H1 (cell line): ENCODE results near the gene MACC1. TPM values are rescaled to one million over a fixed set of nuclear protein-coding genes. Genes with fewer than 3 reads are reported as not detected.

Experiments
- CTCF ChIA-PET: fragments of 300-600 bp; sonication (Branson Sonifier 250); formaldehyde crosslinking; loops from one replicate; lab custom pipeline; 2021; ENCODE audit not compliant: partially characterized antibody; lab: Charles Lee
- POLR2A ChIA-PET: fragments of 300-600 bp; sonication (Branson Sonifier 250); formaldehyde crosslinking; loops from one replicate; lab custom pipeline; 2021; ENCODE audit warnings: inconsistent platforms; ENCODE audit not compliant: partially characterized antibody; lab: Charles Lee
- DNase-seq, 2 experiments: peaks; one replicate each; pipeline versions ENCODE4 v3.0.0 to v3.0.0-alpha.2; 2010 to 2022; ENCODE audit warnings: low spot score in 2 of 2, low read depth in 1 of 2, mixed read lengths in 1 of 2
- FAIRE-seq: peaks from 2 replicates; lab custom pipeline; 2011; peaks lifted over from hg19 to GRCh38; lab: Jason Lieb, UNC
- H2AFZ ChIP-seq: 2 replicates; pipeline ENCODE4 v1.8.1; 2012; ENCODE audit warnings: low read length, inconsistent platforms
- H2AK5ac ChIP-seq: 2 replicates; pipeline ENCODE4 v1.6.1; 2013; ENCODE audit warnings: low read depth, low read length
- H2BK120ac ChIP-seq: replicated peaks from 2 replicates; pipeline ENCODE3; 2013; ENCODE audit warnings: low read depth, low read length, inconsistent platforms
- H2BK12ac ChIP-seq: 2 replicates; pipeline ENCODE4 v1.6.1; 2013; ENCODE audit warnings: low read depth, low read length
- H2BK15ac ChIP-seq: 2 replicates; pipeline ENCODE4 v1.6.1; 2013; ENCODE audit warnings: low read length
- H2BK20ac ChIP-seq: 2 replicates; pipeline ENCODE4 v1.6.1; 2013; ENCODE audit warnings: low read length
- H2BK5ac ChIP-seq: 2 replicates; pipeline ENCODE4 v1.6.1; 2013; ENCODE audit warnings: low read depth, low read length
- H3K14ac ChIP-seq: 2 replicates; pipeline ENCODE4 v1.6.1; 2013; ENCODE audit warnings: inconsistent platforms; ENCODE audit not compliant: insufficient read length
- H3K18ac ChIP-seq: 2 replicates; pipeline ENCODE4 v1.6.1; 2013; ENCODE audit warnings: low read length; ENCODE audit errors: extremely low read depth
- H3K23ac ChIP-seq: 2 replicates; pipeline ENCODE4 v1.6.1; 2013; ENCODE audit warnings: inconsistent platforms; ENCODE audit not compliant: insufficient read length
- H3K23me2 ChIP-seq: 2 replicates; pipeline ENCODE4 v1.6.1; 2013; ENCODE audit warnings: low read depth, low read length
- H3K27ac ChIP-seq: 2 replicates; pipeline ENCODE4 v1.6.1; 2011; ENCODE audit warnings: low read depth, low read length, inconsistent platforms
- H3K27me3 ChIP-seq, 4 experiments: replicated peaks in 1 of 4; 1 replicate in 1 of 4; 2 replicates in 3 of 4; pipeline versions ENCODE4 v1.6.1 to v1.8.1; 2011 to 2013; ENCODE audit warnings: low read length in 3 of 4, mild to moderate bottlenecking in 3 of 4, inconsistent platforms in 2 of 4, mixed read lengths in 2 of 4, moderate library complexity in 1 of 4; ENCODE audit not compliant: control insufficient read depth in 3 of 4, insufficient read depth in 3 of 4; ENCODE audit errors: extremely low read depth in 1 of 4
- H3K36me3 ChIP-seq, 4 experiments: 2 replicates each; pipeline versions ENCODE4 v1.6.1 to v1.8.1; 2011 to 2013; ENCODE audit warnings: mild to moderate bottlenecking in 4 of 4, low read length in 3 of 4, moderate library complexity in 2 of 4, control low read depth in 1 of 4, inconsistent platforms in 1 of 4; ENCODE audit not compliant: insufficient read depth in 4 of 4, control insufficient read depth in 2 of 4
- H3K4ac ChIP-seq: replicated peaks from 2 replicates; pipeline ENCODE3; 2013; ENCODE audit warnings: low read length, low read depth, mixed read lengths, inconsistent platforms; ENCODE audit not compliant: insufficient read length
- H3K4me1 ChIP-seq, 4 experiments: replicated peaks in 1 of 4; 1 replicate in 1 of 4; 2 replicates in 3 of 4; pipeline versions ENCODE4 v1.6.1 to v1.8.1; 2011 to 2013; ENCODE audit warnings: low read length in 3 of 4, inconsistent platforms in 2 of 4, mixed read lengths in 1 of 4; ENCODE audit not compliant: insufficient read depth in 4 of 4, control insufficient read depth in 3 of 4
- H3K4me2 ChIP-seq, 2 experiments: 2 replicates each; pipeline versions ENCODE4 v1.6.1 to v1.8.1; 2011 to 2013; ENCODE audit warnings: low read depth in 2 of 2, low read length in 2 of 2, control low read depth in 1 of 2, inconsistent platforms in 1 of 2, mild to moderate bottlenecking in 1 of 2; ENCODE audit not compliant: insufficient read depth in 1 of 2
- H3K4me3 ChIP-seq, 4 experiments: fragments of 200-600, 300-600 bp in 1 of 4; sonication (generic), shearing (Covaris generic), sonication (Bioruptor Twin) in 1 of 4; 2 replicates each; pipeline versions ENCODE4 v1.5.1 to v1.8.1; 2011 to 2016; ENCODE audit warnings: low read length in 4 of 4, low read depth in 3 of 4, control low read depth in 2 of 4, inconsistent platforms in 2 of 4, mild to moderate bottlenecking in 2 of 4, mixed read lengths in 1 of 4, moderate library complexity in 1 of 4; ENCODE audit not compliant: insufficient read depth in 2 of 4; ENCODE audit errors: extremely low read depth in 1 of 4
- H3K56ac ChIP-seq: replicated peaks from 2 replicates; pipeline ENCODE3; 2013; ENCODE audit warnings: low read depth, mild to moderate bottlenecking, mixed read lengths, low read length, inconsistent platforms; ENCODE audit not compliant: insufficient read length
- H3K79me1 ChIP-seq: 2 replicates; pipeline ENCODE4 v1.6.1; 2013; ENCODE audit warnings: low read depth, low read length, control low read depth
- H3K79me2 ChIP-seq, 2 experiments: 2 replicates each; pipeline versions ENCODE4 v1.6.1 to v1.8.1; 2012 to 2013; ENCODE audit warnings: low read length in 2 of 2, mild to moderate bottlenecking in 2 of 2, inconsistent platforms in 1 of 2; ENCODE audit not compliant: insufficient read depth in 2 of 2, control insufficient read depth in 1 of 2
- H3K9ac ChIP-seq, 4 experiments: replicated peaks in 1 of 4; 1 replicate in 1 of 4; 2 replicates in 3 of 4; pipeline versions ENCODE4 v1.6.1 to v1.8.1; 2011 to 2013; ENCODE audit warnings: low read depth in 3 of 4, low read length in 3 of 4, control low read depth in 2 of 4, mild to moderate bottlenecking in 2 of 4, moderate library complexity in 2 of 4, inconsistent platforms in 1 of 4; ENCODE audit errors: extremely low read depth in 1 of 4
- H3K9me3 ChIP-seq, 2 experiments: 2 replicates each; pipeline versions ENCODE4 v1.6.1 to v1.8.1; 2012 to 2013; ENCODE audit warnings: mild to moderate bottlenecking in 2 of 2, moderate library complexity in 2 of 2, control low read depth in 1 of 2, inconsistent platforms in 1 of 2, low read depth in 1 of 2, low read length in 1 of 2, mixed read lengths in 1 of 2; ENCODE audit not compliant: insufficient read depth in 2 of 2
- H4K20me1 ChIP-seq, 2 experiments: replicated peaks in 1 of 2; 2 replicates each; pipeline versions ENCODE3 to v1.8.1; 2011 to 2013; ENCODE audit warnings: inconsistent platforms in 2 of 2, low read length in 2 of 2, mild to moderate bottlenecking in 1 of 2; ENCODE audit not compliant: insufficient read depth in 2 of 2, control insufficient read depth in 1 of 2
- H4K5ac ChIP-seq: 2 replicates; pipeline ENCODE4 v1.6.1; 2013; ENCODE audit warnings: low read length, low read depth, mixed read lengths, inconsistent platforms; ENCODE audit not compliant: insufficient read length
- H4K8ac ChIP-seq: 2 replicates; pipeline ENCODE4 v1.8.0; 2013; ENCODE audit warnings: mild to moderate bottlenecking, moderate library complexity, low read length, inconsistent platforms; ENCODE audit not compliant: insufficient read depth; ENCODE audit errors: extremely low read depth
- H4K91ac ChIP-seq: replicated peaks from 2 replicates; pipeline ENCODE3; 2013; ENCODE audit warnings: low read length, mixed read lengths, inconsistent platforms; ENCODE audit not compliant: insufficient read length
- ASH2L ChIP-seq: fragments of 200-600, 300-600 bp; sonication (generic); IDR thresholded peaks from one replicate; pipeline ENCODE4 v1.7.1; 2017; ENCODE audit warnings: low read length
- BACH1 ChIP-seq: IDR thresholded peaks from 2 replicates; pipeline ENCODE4 v1.6.1; 2012; ENCODE audit warnings: low read length, improper control_type of control experiment
- CEBPB ChIP-seq: IDR thresholded peaks from 2 replicates; pipeline ENCODE4 v1.6.1; 2012; ENCODE audit warnings: low read depth, low read length
- EP300 ChIP-seq, 2 experiments: IDR thresholded peaks; 1 replicate in 1 of 2; 2 replicates in 1 of 2; pipeline ENCODE4 v1.6.1; 2011 to 2012; ENCODE audit warnings: low read depth in 2 of 2, low read length in 2 of 2, mild to moderate bottlenecking in 2 of 2, borderline replicate concordance in 1 of 2, inconsistent platforms in 1 of 2, moderate library complexity in 1 of 2
- JUND ChIP-seq: IDR thresholded peaks from 2 replicates; pipeline ENCODE4 v1.6.1; 2011; ENCODE audit warnings: mild to moderate bottlenecking, improper control_type of control experiment, low read length
- RAD21 ChIP-seq, 2 experiments: IDR thresholded peaks in 1 of 2; conservative IDR thresholded peaks in 1 of 2; 2 replicates each; pipeline ENCODE4 v1.6.1; 2011; ENCODE audit warnings: low read depth in 2 of 2, low read length in 2 of 2, improper control_type of control experiment in 1 of 2, inconsistent platforms in 1 of 2, mild to moderate bottlenecking in 1 of 2, moderate library complexity in 1 of 2
- RBBP5 ChIP-seq: IDR thresholded peaks from 2 replicates; pipeline ENCODE4 v1.7.1; 2012; ENCODE audit warnings: low read depth, mild to moderate bottlenecking, inconsistent platforms, low read length, moderate library complexity, borderline replicate concordance
- SIX5 ChIP-seq: IDR thresholded peaks from 2 replicates; pipeline ENCODE4 v1.6.1; 2011; ENCODE audit warnings: mild to moderate bottlenecking, low read depth, low read length
- SP1 ChIP-seq: IDR thresholded peaks from 2 replicates; pipeline ENCODE4 v1.6.1; 2011; ENCODE audit warnings: low read depth, low read length
- SP4 ChIP-seq: IDR thresholded peaks from 2 replicates; pipeline ENCODE4 v1.6.1; 2012; ENCODE audit warnings: low read length, inconsistent platforms
- WGBS, 2 experiments: shearing (Covaris generic) in 1 of 2; methylation state at CpG; one replicate each; pipeline versions ENCODE4 v1.1.6 to v1.1.7; 2013 to 2015; ENCODE audit warnings: low lambda C conversion rate in 2 of 2, mixed read lengths in 2 of 2, inconsistent platforms in 1 of 2, low coverage in 1 of 2, missing lambda C conversion rate in 1 of 2; ENCODE audit not compliant: insufficient replicate concordance in 2 of 2, insufficient coverage in 1 of 2, insufficient read length in 1 of 2; ENCODE audit errors: extremely low coverage in 1 of 2, missing lambda C conversion rate in 1 of 2; 5-methylcytosine and 5-hydroxymethylcytosine counted together
- polyA plus RNA-seq, 7 experiments: library from polyadenylated mRNA; depleted of rRNA in 3 of 7; stranded (reverse) in 5 of 7; unstranded in 2 of 7; fragments of >200 nt in 5 of 7; fragments of 200-250 nt in 2 of 7; gene quantifications; 1 replicate in 5 of 7; 2 replicates in 1 of 7; 4 replicates in 1 of 7; pipeline versions ENCODE4 v1.2.1 to v1.2.3, GENCODE V29; 2011 to 2013; ENCODE audit warnings: missing spikeins in 2 of 7, mixed read lengths in 2 of 7
- total RNA-seq: library from RNA; stranded (reverse); fragmentation: NEBNext Ultra II Directional; extraction: Animal tissue kit (Norgen Biotek cat#: 25700); gene quantifications from 2 replicates; pipeline ENCODE4 v1.2.1, GENCODE V29; 2021
- TF ChIP-seq, protein P1 (sequence below), 3 experiments: IDR thresholded peaks; 1 replicate in 2 of 3; 2 replicates in 1 of 3; pipeline versions ENCODE4 v1.5.1 to v1.6.1; 2011; ENCODE audit warnings: low read length in 3 of 3, mild to moderate bottlenecking in 3 of 3, inconsistent platforms in 2 of 3, low read depth in 1 of 3, moderate library complexity in 1 of 3; ENCODE audit not compliant: insufficient read depth in 1 of 3; ENCODE audit errors: control extremely low read depth in 1 of 3

The MACC1 gene
- total and polyA plus RNA-seq, 2 of the 8 experiments (the other 6 are each of a cell fraction or from before 2014, with no cell fraction given) = 2.0 to 17.2 TPM

DNA sequence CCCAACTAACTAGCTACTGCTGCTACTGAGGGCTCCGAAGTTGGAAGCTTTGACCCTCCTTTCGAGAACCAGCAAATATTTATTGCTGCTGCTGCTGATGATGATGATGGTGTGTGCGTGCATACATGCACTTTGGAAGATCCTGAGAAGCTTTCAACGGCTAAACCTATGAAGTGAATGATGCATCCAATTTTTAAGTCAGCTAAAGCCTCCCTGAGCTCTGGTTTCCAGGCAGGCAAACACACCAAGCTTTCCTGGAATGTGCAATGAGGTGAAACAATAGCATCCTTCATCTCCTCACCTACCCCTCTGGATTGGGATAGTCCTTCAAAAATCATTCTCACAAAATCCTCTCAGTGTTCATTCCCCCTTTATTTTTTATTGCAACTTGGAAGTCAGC lies 13.9 kb downstream of the MACC1 start:
- H3K9ac ChIP-seq = no peak overlapping the region
- H3K23ac ChIP-seq = no peak overlapping the region
- H3K36me3 ChIP-seq = peaks cover 0 to 6% (median 2%) of the 10 kb centered on the region in 4 experiments; a peak in 3 of 8 replicates
- H4K20me1 ChIP-seq = no peaks in the 10 kb centered on the region
- no peak overlapping the region for H3K27ac ChIP-seq
- H3K4me2 ChIP-seq = no peak overlapping the region
- DNase-seq = no peak
- H3K27me3 ChIP-seq = no peaks in the 10 kb centered on the region
- CTCF ChIA-PET = interaction anchor here (0.8 to 2.0 kb wide), 10 partner anchors 8 to 494 kb away, joined by 3 to 8 read pairs (median 3); partner anchors contain the start of genes MACC1 and POLR1F
- H4K91ac ChIP-seq = no peak overlapping the region
- no peak overlapping the region for H2BK120ac ChIP-seq
- POLR2A ChIA-PET = no interaction called here
- H2BK15ac ChIP-seq = no peak overlapping the region
- H2BK20ac ChIP-seq = no peak overlapping the region; the same call in 1 of the 2 replicates
- no peak overlapping the region for H4K5ac ChIP-seq
- no peak overlapping the region for H3K18ac ChIP-seq
- H3K9me3 ChIP-seq = peaks cover 2 to 6% of the 10 kb centered on the region in 2 experiments; a peak in 2 of 4 replicates
- no peaks in the 10 kb centered on the region for H3K79me1 ChIP-seq
- 94% methylated on average over 4 of the region's 4 CpGs; no CpG with 5 or more reads in 1 of the 2 experiments for WGBS, 2 experiments
- peak overlapping the region; percentile 56; the same call in 1 of the 2 replicates for H2BK12ac ChIP-seq
- no peak overlapping the region for H2BK5ac ChIP-seq
- peaks cover 0 to 6% (median 6%) of the 10 kb centered on the region in 4 experiments; a peak in 4 of 7 replicates for H3K4me1 ChIP-seq
- H3K14ac ChIP-seq = no peak overlapping the region
- TF ChIP-seq SIX5 (no peak), JUND (no peak), CEBPB (no peak), BACH1 (no peak), RBBP5 (no peak), ASH2L (no peak), RAD21 (IDR thresholded peaks at IDR 0.05 in 1 of 2, conservative IDR thresholded peaks at IDR 0.05 in 1 of 2; ENCODE audit: low read depth in 2 of 2, low read length in 2 of 2) (no peak), SP1 (no peak), EP300 (IDR thresholded peaks at IDR 0.05; ENCODE audit: borderline replicate concordance in 1 of 2, low read depth in 2 of 2, low read length in 2 of 2) (no peak), SP4 (no peak)
- TF ChIP-seq, protein P1, sequence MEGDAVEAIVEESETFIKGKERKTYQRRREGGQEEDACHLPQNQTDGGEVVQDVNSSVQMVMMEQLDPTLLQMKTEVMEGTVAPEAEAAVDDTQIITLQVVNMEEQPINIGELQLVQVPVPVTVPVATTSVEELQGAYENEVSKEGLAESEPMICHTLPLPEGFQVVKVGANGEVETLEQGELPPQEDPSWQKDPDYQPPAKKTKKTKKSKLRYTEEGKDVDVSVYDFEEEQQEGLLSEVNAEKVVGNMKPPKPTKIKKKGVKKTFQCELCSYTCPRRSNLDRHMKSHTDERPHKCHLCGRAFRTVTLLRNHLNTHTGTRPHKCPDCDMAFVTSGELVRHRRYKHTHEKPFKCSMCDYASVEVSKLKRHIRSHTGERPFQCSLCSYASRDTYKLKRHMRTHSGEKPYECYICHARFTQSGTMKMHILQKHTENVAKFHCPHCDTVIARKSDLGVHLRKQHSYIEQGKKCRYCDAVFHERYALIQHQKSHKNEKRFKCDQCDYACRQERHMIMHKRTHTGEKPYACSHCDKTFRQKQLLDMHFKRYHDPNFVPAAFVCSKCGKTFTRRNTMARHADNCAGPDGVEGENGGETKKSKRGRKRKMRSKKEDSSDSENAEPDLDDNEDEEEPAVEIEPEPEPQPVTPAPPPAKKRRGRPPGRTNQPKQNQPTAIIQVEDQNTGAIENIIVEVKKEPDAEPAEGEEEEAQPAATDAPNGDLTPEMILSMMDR (IDR thresholded peaks at IDR 0.05; ENCODE audit: control extremely low read depth in 1 of 3, insufficient read depth in 1 of 3, low read depth in 1 of 3, low read length in 3 of 3) = no peak
- H2AFZ ChIP-seq = no peak overlapping the region
- no peaks in the 10 kb centered on the region for H3K23me2 ChIP-seq
- no peak for FAIRE-seq
- H3K56ac ChIP-seq = no peak overlapping the region
- 0 out of 2 replicates have a peak overlapping the region, but pooled peaks have one; percentile 40 for H2AK5ac ChIP-seq
- H3K4me3 ChIP-seq = no peak overlapping the region
- H3K4ac ChIP-seq = no peak overlapping the region
- no peak overlapping the region for H4K8ac ChIP-seq
- no peaks in the 10 kb centered on the region for H3K79me2 ChIP-seq
